KBM-7 (cell line): Measurements from ENCODE around the gene EYA3.

ENCODE experiments used
- DNase-seq: peaks from one replicate; pipeline ENCODE4 v3.0.0-alpha.2; 2015
- in situ Hi-C: fragments of 300-500 bp; cut with MboI; formaldehyde crosslinking; loops from 2 replicates; pipeline ENCODE4 v1.14.3; 2020; ENCODE audit warnings: low sequenced_read_pairs, low pct_unique_long_range_greater_than_20kb, mixed read lengths

EYA3 gene

GRCh38 chr1:28078680-28079626 is 9.5 kb downstream of the EYA3 start:
- in situ Hi-C loops, result no loop called here
- DNase-seq, result no peak

GRCh38 chr1:28078262-28078661 is 10.1 kb downstream of the EYA3 start:
- DNase-seq, result no peak
- in situ Hi-C loops, result no loop called here

- no peak for DNase-seq
- in situ Hi-C loops, result no loop called here
Measured at GRCh38 chr1:28074892-28075511, 13.4 kb downstream of the EYA3 start.

GRCh38 chr1:28073867-28074266 is 14.5 kb downstream of the EYA3 start:
- in situ Hi-C loops, result no loop called here
- no peak for DNase-seq

GRCh38 chr1:28071813-28072212 is 16.6 kb downstream of the EYA3 start:
- DNase-seq, result no peak
- in situ Hi-C loops, result no loop called here

GRCh38 chr1:28070725-28071593 is 17.5 kb downstream of the EYA3 start:
- no peak for DNase-seq
- in situ Hi-C loops, result no loop called here

- no peak for DNase-seq
- in situ Hi-C loops, result no loop called here
Measured at GRCh38 chr1:28067523-28068090, 20.8 kb downstream of the EYA3 start.

- in situ Hi-C loops, result no loop called here
- DNase-seq, result no peak
Measured at GRCh38 chr1:28066393-28067154, 21.8 kb downstream of the EYA3 start.

- in situ Hi-C loops, result no loop called here
- no peak for DNase-seq
Measured at GRCh38 chr1:28064064-28064463, 24.3 kb downstream of the EYA3 start.

- DNase-seq, result peak; percentile 16
- in situ Hi-C loops, result no loop called here
Measured at GRCh38 chr1:28062806-28063205, 25.6 kb downstream of the EYA3 start.

- DNase-seq, result no peak
- in situ Hi-C loops, result no loop called here
Measured at GRCh38 chr1:28058971-28059878, 29.2 kb downstream of the EYA3 start.

- in situ Hi-C loops, result no loop called here
Measured at GRCh38 chr1:28058168-28058567, 30.2 kb downstream of the EYA3 start.

GRCh38 chr1:28056129-28056925 is 32.1 kb downstream of the EYA3 start:
- peak; percentile 79 for DNase-seq
- in situ Hi-C loops, result no loop called here

More at GRCh38 chr1:28058168-28058567, 30.2 kb downstream of the EYA3 start:
- DNase-seq, result no peak

- in situ Hi-C loops, result no loop called here
- no peak for DNase-seq
Measured at GRCh38 chr1:28050776-28051175, 37.6 kb downstream of the EYA3 start.

- in situ Hi-C loops, result no loop called here
- no peak for DNase-seq
Measured at GRCh38 chr1:28046716-28047115, 41.7 kb downstream of the EYA3 start.

- in situ Hi-C loops, result no loop called here
- no peak for DNase-seq
Measured at GRCh38 chr1:28045777-28046176, 42.6 kb downstream of the EYA3 start.

GRCh38 chr1:28044399-28044798 is 44.0 kb downstream of the EYA3 start:
- in situ Hi-C loops, result no loop called here

More at GRCh38 chr1:28044399-28044798, 44.0 kb downstream of the EYA3 start:
- DNase-seq, result no peak
